ENCODE results near the gene OR5AS1.
"Not testable (repeated sequence)": the region's sequence is repeated elsewhere in the genome, so short reads cannot be mapped to it uniquely, and the experiment has no call there.

Gene OR5AS1

GRCh38 chr11:56027354-56027753 is at the start of gene OR5AS1:
Gene OR5AS1 (plus strand): TSS chr11:56027654. CDS start chr11:56030419, 2,765 bp downstream.
- DNase-seq = no peak

- no peak for DNase-seq
Observed at GRCh38 chr11:55994525-55994924, 32.9 kb upstream of the OR5AS1 start, which contains the start of gene OR5F1. Gene OR5F1 (minus strand): TSS chr11:55994625. CDS start chr11:55994625, 0 bp downstream.

DNA sequence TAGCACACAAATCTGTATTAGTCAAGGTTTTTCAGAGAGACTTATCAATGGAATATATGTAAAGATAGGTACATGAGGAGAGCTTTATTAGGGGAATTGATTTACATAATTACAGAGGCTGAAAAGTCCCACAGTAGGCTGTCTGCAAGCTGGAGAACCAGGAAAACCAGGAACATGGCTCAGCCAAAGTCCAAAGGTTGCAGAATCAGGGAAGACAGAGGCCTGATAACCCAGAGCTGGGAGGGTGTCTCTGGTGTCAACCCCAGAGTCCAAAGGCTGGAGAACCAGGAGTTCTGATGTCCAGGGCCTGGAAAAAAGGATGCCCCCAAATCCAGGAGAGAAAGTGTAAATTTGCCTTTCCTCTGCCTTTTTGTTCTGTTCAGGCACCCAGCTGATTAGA is 16.7 kb upstream of the OR5AS1 start:
- no peak for DNase-seq

DNA sequence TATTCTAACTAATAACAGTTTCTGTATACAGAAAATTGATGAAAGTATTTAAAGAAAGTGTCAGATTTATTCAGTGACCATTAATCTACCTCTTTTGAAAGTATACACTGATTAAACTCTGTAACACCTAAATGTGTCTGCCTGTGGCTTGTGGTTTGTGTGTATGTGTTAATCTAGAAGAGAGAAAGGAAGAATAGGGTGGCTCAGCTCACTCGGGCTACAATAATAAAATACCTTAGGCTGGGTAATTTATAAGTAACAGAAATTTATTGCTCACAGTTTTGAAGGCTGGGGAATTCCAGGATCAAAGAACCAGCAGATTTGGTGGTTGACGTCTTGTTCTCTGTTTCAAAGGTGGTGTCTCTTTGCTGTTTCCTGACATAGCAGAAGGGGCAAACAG is 13.6 kb upstream of the OR5AS1 start:
- DNase-seq = no peak

DNA sequence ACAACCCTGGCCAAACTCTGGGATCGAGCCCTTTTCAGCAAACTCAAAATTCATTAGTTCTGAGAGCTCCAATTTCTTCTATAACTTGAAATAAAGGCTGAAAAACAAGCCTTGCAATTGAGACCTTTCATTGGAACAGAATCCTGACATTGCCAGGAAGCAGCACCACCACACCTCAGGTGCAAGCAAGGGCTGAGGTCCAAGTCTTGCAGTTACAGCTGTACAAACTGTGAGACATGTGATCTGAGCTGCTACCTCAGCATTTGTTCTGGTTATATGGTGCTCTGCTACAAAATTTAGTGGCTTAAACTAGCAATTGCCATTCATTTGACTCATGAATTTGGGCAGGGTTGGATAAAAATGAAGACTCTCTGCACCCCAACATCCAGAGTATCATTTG is 18.1 kb downstream of the OR5AS1 start:
- no peak for DNase-seq

- no peak for DNase-seq
Observed at GRCh38 chr11:56048480-56048879, 21.0 kb downstream of the OR5AS1 start.

- DNase-seq = no peak
Observed at GRCh38 chr11:56049487-56049886, 22.0 kb downstream of the OR5AS1 start.

- not testable (repeated sequence) for DNase-seq
Observed at GRCh38 chr11:56056366-56056765, 28.9 kb downstream of the OR5AS1 start.

GRCh38 chr11:56057661-56058237 is 30.3 kb downstream of the OR5AS1 start:
- not testable (repeated sequence) for DNase-seq

- DNase-seq = not testable (repeated sequence)
Observed at GRCh38 chr11:56058260-56058780, 30.9 kb downstream of the OR5AS1 start.

GRCh38 chr11:56066980-56067379 is 39.5 kb downstream of the OR5AS1 start:
- no peak for DNase-seq

Data from activated T-cell treated with anti-CD3 and anti-CD28 coated beads, Interleukin-2, amount 50 U/mL, for 1 hour (primary cell).